ENCODE data around the gene IFI27.
"Not testable (repeated sequence)": the region's sequence is repeated elsewhere in the genome, so short reads cannot be mapped to it uniquely, and the experiment has no call there.

IFI27 gene

DNA sequence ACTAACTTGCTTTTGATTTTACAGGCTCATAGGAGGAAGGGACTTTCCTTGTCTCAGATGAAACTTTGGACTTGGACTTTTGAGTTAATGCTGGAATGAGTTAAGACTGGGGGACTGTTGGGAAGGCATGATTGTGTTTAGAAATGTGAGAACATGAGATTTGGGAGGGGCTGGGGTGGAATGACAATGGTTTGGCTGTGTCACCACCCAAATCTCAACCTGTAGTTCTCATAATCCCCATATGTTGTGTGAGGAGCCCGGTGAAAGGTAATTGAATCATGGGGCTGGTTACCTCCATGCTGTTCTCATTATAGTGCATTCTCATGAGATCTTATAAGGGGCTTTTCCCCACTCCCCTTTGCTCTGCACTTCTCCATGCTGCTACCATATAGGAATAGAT is 45.6 kb downstream of the IFI27 start:
- not testable (repeated sequence) for DNase-seq (ENCODE audit: low spot score)

DNA sequence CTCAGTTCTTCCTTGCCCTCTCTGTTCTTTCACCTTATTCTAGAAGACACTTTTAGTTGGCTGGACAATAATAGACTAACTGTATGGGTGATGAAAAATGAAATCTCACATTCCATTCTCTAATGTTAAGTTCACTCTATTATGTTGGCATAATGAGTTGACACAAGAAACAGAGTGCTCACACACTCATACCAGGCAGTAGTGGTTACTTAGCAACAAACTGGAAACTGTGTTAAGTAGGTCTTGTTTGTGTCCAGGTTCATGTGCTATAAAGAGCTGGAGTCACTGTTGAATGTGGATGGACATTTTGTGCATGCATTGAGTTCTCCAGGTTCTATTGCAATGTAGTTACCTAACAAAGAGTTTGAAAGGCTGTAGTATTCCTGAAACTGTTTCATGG is 46.7 kb downstream of the IFI27 start:
- no peak for DNase-seq (ENCODE audit: low spot score)

DNA sequence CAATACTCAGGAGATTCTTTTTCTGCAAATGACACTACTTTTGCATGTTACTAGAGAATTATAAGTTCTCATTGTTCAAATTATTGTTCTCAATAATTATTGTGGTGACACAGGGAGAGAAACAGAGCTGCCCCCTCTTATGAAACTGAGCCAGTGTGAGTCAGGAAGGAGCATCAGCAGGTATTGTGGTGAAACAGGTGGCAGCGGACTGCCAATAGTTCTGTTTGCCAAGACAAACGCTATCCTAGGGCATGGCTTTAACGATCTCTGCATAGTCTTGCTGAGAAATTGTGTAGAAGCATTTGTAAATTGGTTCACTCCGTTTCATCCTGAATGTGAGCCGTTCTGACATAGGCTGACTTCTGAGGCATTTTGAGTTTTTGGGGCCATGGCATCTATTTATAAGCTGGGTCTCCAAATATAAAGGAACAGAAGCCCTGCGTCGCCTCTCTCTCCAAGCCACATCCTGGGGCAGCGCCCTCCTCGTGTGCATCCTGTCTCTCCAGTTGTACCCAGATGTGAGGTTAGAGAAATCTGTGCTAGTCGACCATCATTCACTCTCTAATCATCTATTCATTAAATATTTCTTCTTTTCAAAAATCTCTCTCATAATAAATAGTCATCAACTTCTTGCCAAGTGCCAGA is 47.8 kb downstream of the IFI27 start:
- no peak for DNase-seq (ENCODE audit: low spot score)

DNA sequence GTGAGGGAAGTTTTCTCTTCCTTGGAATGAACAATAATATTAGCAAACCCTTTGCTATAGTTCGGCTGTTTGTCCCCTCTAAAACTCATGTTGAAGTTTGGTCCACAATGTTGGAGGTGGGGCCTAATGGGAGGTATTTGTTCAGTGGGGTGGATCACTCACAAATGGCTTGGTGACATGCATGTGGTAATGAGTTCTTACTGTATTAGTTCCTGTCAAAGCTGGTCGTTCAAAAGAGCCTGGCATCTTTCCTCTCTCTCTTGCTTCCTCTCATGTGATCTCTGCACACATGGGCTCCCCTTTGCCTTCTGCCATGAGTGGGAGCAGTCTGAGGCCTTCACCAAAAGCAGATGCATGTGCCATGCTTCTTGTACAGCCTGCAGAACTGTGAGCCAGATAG is 50.5 kb downstream of the IFI27 start:
- DNase-seq (ENCODE audit: low spot score), result no peak

DNA sequence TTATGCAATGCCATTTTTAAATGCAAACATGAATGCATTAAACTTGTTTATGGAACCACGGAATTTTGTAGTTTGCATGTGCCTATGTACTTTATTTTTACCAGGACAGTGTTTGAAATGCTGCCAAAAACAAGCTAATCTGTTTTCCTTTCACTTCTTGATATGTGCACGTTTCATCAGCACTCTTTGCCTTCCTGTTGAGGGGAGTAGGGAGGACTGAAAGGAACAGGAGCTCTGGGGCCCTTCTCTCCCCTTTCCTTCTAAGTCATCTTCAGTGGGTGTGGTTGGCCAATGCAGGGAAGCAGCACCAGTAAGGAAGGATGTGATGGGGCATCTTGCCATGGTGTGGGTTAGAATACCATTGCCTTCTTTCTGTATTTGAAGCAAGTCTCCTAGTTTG is 51.4 kb downstream of the IFI27 start:
- DNase-seq (ENCODE audit: low spot score), result no peak

DNA sequence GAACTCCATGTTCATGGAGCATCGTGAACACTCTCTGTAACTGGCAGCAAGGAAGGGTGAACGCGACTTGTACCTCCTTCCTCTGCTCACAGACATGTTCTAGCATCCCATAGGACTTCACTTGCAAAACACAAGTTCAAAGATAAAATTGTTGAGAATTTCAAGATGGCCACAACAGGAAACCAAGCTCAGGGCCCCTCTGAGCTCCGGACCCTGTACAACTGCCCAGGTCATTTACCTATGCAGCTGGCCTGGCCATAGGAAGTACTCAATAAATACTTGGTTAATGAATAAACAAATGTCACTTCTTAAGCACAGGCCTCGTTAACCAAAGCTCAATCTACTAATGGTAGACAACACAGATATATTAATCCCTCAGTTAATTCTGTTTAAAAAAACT is 51.9 kb downstream of the IFI27 start:
- no peak for DNase-seq (ENCODE audit: low spot score)

DNA sequence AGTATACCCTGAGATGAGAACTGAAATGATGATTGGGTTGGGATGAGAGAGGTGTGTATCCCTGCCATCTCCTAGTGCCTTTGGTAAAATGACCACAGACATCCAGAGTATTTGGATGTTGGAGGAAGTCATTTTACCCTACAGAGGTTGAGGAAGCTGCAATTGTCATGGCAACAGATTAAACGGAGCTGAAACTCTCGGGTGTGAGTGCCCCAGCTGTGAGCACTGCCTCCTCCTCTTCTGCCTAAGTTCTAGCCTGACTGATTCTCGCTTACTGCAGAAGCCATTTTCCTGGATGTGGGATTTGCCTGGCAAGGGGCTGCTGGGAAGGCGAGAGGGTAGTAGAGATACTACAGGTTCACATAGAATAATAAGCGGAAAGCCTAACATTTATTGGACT is 53.3 kb downstream of the IFI27 start:
- DNase-seq (ENCODE audit: low spot score), result no peak

DNA sequence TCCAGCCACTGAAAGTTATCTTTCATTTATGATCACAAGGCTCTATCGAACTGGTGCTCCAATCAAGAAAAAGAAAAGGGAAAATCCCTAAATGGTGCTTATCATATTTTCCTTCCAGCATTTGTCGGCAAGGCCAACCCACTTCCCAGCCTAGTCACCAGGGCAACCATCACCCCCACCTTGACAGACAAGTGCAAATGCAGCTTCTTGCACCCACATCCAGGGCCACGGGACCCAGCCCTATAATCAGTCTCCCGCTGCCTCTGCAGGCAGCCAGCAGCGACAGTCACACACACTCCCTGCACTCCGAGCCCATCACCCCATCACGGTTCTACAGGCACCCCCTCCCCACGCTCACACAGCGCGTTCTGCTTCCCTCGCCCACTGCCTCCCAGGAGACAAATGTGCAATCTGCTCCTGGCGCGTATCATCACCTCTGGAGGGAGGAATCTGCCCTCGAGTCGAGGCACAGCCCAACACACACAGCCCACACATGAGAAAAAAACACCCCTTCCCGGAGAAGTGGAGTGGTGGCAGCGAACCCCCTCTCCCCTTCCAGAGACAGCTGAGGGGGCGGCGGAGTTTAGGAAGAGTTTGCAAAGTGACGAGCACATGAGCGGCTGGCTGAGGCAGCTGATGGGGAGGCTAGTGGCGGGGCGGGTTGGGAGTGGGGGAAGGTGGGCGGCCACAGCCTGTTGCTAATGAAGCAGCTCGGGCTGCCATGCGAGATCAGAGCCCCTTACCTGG is 54.3 kb downstream of the IFI27 start:
- no peak for DNase-seq (ENCODE audit: low spot score)

DNA sequence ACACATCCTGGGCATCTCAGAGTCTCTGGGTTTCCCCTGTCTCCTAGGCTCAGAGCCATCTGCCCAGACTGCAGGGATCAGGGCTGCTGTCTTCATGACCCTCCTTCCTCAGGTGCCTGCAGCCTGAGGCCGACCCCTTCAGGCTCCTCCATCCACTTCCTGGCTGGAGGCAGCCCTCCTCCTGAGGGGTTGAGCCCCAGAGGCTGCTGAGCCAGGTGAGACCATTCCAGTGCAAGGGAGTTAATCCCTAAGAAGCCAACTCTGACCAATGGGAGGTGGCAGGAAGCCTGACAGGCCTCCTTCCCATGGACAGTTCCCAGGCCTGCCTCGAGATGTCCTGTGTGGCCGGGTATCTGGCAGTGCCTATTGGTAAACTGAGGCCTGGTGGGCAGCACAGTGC is 55.2 kb downstream of the IFI27 start:
- DNase-seq (ENCODE audit: low spot score), result no peak
